ENCODE data around the gene ACP7.
"Not testable (repeated sequence)": the region's sequence is repeated elsewhere in the genome, so short reads cannot be mapped to it uniquely, and the experiment has no call there.

ACP7 gene

DNA sequence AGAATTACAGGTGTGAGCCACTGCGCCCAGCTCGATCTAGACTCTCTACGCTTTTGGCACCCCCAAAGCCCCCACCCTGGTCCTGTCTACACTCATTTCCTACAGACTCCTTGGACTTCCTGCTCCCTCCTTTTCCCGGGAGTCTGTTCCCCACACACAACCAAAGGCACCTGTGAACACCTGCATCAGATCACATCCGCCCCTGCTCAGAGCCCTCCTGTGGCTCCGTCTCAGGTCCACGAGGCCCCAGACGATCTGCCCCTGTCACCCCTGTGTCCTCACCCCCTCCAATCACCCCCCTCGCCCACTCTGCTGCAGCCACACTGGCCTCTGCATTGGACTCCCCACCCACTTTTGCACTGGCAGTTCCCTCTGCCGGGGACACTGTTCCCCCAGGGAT, 29.0 kb downstream of the ACP7 start:
- TF ChIP-seq, protein P1, sequence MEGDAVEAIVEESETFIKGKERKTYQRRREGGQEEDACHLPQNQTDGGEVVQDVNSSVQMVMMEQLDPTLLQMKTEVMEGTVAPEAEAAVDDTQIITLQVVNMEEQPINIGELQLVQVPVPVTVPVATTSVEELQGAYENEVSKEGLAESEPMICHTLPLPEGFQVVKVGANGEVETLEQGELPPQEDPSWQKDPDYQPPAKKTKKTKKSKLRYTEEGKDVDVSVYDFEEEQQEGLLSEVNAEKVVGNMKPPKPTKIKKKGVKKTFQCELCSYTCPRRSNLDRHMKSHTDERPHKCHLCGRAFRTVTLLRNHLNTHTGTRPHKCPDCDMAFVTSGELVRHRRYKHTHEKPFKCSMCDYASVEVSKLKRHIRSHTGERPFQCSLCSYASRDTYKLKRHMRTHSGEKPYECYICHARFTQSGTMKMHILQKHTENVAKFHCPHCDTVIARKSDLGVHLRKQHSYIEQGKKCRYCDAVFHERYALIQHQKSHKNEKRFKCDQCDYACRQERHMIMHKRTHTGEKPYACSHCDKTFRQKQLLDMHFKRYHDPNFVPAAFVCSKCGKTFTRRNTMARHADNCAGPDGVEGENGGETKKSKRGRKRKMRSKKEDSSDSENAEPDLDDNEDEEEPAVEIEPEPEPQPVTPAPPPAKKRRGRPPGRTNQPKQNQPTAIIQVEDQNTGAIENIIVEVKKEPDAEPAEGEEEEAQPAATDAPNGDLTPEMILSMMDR (IDR thresholded peaks at IDR 0.05; ENCODE audit: low read length): no peak
- TF ChIP-seq EZH2phosphoT487 (IDR thresholded peaks at IDR 0.05; ENCODE audit: low read length) (no peak), EZH2 (optimal IDR thresholded peaks at IDR 0.05; ENCODE audit: low read depth, low read length) (no peak)
- Histone ChIP-seq H3F3A (ENCODE audit: insufficient read depth, low read length) (no peaks in the 10 kb centered on the region), H2AFZ (ENCODE audit: low read length) (no peak overlapping the region), H3K9ac (ENCODE audit: low read length) (no peak overlapping the region), H3K36me3 (replicated peaks; ENCODE audit: insufficient read depth, low read length) (no peaks in the 10 kb centered on the region), H3K27ac (ENCODE audit: low read length) (no peak overlapping the region), H3K9me3 (replicated peaks; ENCODE audit: insufficient read depth, low read length) (no peaks in the 10 kb centered on the region), H3K4me1 (ENCODE audit: low read length) (no peaks in the 10 kb centered on the region), H4K20me1 (ENCODE audit: insufficient read depth, low read length) (no peaks in the 10 kb centered on the region), H3K27me3 (replicated peaks; ENCODE audit: insufficient read depth, low read length) (peaks cover 11% of the 10 kb centered on the region), H3K9me2 (replicated peaks; ENCODE audit: insufficient read depth, low read length) (no peaks in the 10 kb centered on the region), H3K4me3 (ENCODE audit: low read length) (no peak overlapping the region), H3K79me2 (ENCODE audit: low read length) (no peaks in the 10 kb centered on the region), H3K4me2 (ENCODE audit: low read depth, low read length) (no peak overlapping the region)
- DNase-seq: no peak

DNA sequence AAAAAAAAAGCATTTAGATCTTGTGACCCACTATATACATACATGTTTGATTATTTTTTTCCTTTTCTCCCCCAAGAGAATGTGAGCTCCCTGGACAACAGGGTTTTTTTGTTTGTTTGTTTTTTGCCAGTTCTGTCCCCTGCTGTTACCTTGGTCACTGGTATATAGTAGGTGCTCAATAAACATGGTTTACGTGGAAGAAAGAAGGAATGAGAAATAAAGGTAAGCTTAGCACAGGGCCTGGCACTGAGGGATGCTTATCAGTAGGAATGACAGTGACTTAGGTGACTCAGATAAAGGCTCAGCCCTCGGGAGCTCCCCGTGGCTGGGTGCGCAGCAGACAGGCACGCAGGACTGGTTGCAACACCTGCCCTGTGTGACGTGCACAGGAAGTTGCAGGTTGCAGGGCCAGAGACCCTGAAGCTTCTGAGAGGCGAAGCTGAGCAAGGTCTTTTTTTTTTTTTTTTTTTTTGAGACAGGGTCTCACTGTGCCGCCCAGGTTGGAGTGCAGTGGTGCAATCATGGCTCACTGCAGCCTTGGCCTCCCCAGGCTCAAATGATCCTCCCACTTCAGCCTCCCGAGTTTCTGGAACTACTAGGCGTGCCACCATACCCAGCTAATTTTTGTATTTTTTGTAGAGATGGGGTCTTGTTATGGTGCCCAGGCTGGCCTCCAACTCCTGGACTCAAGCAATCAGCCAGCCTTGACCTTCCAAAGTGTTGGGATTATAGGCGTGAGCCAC, 31.1 kb downstream of the ACP7 start:
- no peaks in the 10 kb centered on the region for H3K4me1 ChIP-seq (ENCODE audit: low read length)
- no peaks in the 10 kb centered on the region for H3K36me3 ChIP-seq (replicated peaks; ENCODE audit: insufficient read depth, low read length)
- no peaks in the 10 kb centered on the region for H3K9me3 ChIP-seq (replicated peaks; ENCODE audit: insufficient read depth, low read length)
- H3F3A ChIP-seq (ENCODE audit: insufficient read depth, low read length): no peaks in the 10 kb centered on the region
- no peaks in the 10 kb centered on the region for H4K20me1 ChIP-seq (ENCODE audit: insufficient read depth, low read length)
- no peaks in the 10 kb centered on the region for H3K9me2 ChIP-seq (replicated peaks; ENCODE audit: insufficient read depth, low read length)
- H3K4me3 ChIP-seq (ENCODE audit: low read length): no peak overlapping the region
- peaks cover 3% of the 10 kb centered on the region for H3K27me3 ChIP-seq (replicated peaks; ENCODE audit: insufficient read depth, low read length)
- no peak overlapping the region for H2AFZ ChIP-seq (ENCODE audit: low read length)
- H3K27ac ChIP-seq (ENCODE audit: low read length): no peak overlapping the region
- TF ChIP-seq EZH2 (optimal IDR thresholded peaks at IDR 0.05; ENCODE audit: low read depth, low read length) (no peak), EZH2phosphoT487 (IDR thresholded peaks at IDR 0.05; ENCODE audit: low read length) (no peak)
- TF ChIP-seq, protein P1 (IDR thresholded peaks at IDR 0.05; ENCODE audit: low read length): no peak
- no peak overlapping the region for H3K4me2 ChIP-seq (ENCODE audit: low read depth, low read length)
- H3K79me2 ChIP-seq (ENCODE audit: low read length): no peaks in the 10 kb centered on the region
- H3K9ac ChIP-seq (ENCODE audit: low read length): no peak overlapping the region
- DNase-seq: no peak

DNA sequence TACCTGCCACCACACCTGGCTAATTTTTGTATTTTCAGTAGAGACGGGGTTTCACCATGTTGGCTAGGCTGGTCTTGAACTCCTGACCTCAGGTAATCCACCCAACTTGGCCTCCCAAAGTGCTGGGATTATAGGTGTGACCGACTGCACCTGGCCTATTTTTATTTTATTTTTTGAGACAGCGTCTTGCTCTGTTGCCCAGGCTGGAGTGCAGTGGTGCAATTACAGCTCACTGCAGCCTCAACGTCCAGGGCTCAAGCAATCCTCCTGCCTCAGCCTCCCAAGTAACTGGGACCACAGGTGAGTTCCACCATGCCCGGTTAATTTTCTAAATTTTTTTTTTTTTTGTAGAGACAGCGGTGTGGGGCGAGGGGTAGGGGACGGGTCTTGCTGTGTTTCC, 32.9 kb downstream of the ACP7 start:
- not testable (repeated sequence) for H3K4me1 ChIP-seq (ENCODE audit: low read length); H4K20me1 ChIP-seq (ENCODE audit: insufficient read depth, low read length); H3K36me3 ChIP-seq (replicated peaks; ENCODE audit: insufficient read depth, low read length); H3F3A ChIP-seq (ENCODE audit: insufficient read depth, low read length); H2AFZ ChIP-seq (ENCODE audit: low read length); H3K27me3 ChIP-seq (replicated peaks; ENCODE audit: insufficient read depth, low read length); H3K9me3 ChIP-seq (replicated peaks; ENCODE audit: insufficient read depth, low read length); H3K9me2 ChIP-seq (replicated peaks; ENCODE audit: insufficient read depth, low read length); DNase-seq; H3K4me2 ChIP-seq (ENCODE audit: low read depth, low read length); H3K27ac ChIP-seq (ENCODE audit: low read length); H3K4me3 ChIP-seq (ENCODE audit: low read length); H3K9ac ChIP-seq (ENCODE audit: low read length); H3K79me2 ChIP-seq (ENCODE audit: low read length)

DNA sequence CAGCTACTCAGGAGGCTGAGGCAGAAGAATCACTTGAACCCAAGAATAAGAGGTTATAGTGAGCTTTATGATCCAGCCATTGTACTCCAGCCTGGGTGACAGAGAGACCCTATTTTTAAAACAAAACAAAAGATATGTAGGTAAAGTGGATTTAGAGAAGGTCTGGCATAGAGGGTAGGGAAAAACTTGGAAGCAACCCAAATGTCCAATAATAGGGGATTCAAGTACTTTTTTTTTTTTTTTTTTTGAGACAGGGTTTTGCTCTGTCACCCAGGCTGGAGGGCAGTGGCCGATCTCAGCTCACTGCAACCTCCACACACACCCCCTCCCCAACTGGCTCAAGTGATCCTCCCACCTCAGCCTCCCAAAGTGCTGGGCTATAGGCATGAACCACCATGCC, 35.7 kb downstream of the ACP7 start:
- H3K9me3 ChIP-seq (replicated peaks; ENCODE audit: insufficient read depth, low read length): no peaks in the 10 kb centered on the region
- H3K27me3 ChIP-seq (replicated peaks; ENCODE audit: insufficient read depth, low read length): no peaks in the 10 kb centered on the region; the same call in none of the 2 replicates
- TF ChIP-seq EZH2 (optimal IDR thresholded peaks at IDR 0.05; ENCODE audit: low read depth, low read length) (no peak), EZH2phosphoT487 (IDR thresholded peaks at IDR 0.05; ENCODE audit: low read length) (no peak)
- TF ChIP-seq, protein P1 (IDR thresholded peaks at IDR 0.05; ENCODE audit: low read length): no peak
- no peaks in the 10 kb centered on the region for H3K36me3 ChIP-seq (replicated peaks; ENCODE audit: insufficient read depth, low read length)
- peaks cover 5% of the 10 kb centered on the region; the same call in 1 of the 2 replicates for H3K4me1 ChIP-seq (ENCODE audit: low read length)
- H3K9me2 ChIP-seq (replicated peaks; ENCODE audit: insufficient read depth, low read length): no peaks in the 10 kb centered on the region
- H3K79me2 ChIP-seq (ENCODE audit: low read length): no peaks in the 10 kb centered on the region
- H3K4me3 ChIP-seq (ENCODE audit: low read length): no peak overlapping the region
- no peak for DNase-seq
- H2AFZ ChIP-seq (ENCODE audit: low read length): no peak overlapping the region
- H3K9ac ChIP-seq (ENCODE audit: low read length): no peak overlapping the region
- H3F3A ChIP-seq (ENCODE audit: insufficient read depth, low read length): no peaks in the 10 kb centered on the region
- H3K27ac ChIP-seq (ENCODE audit: low read length): no peak overlapping the region
- no peak overlapping the region for H3K4me2 ChIP-seq (ENCODE audit: low read depth, low read length)
- no peaks in the 10 kb centered on the region for H4K20me1 ChIP-seq (ENCODE audit: insufficient read depth, low read length)
